HEK293T (cell line): Measurements from ENCODE around the gene NET1.

Experiments used
- ARNT ChIP-seq: fragments of 450-650 bp; IDR thresholded peaks from 2 replicates; pipeline ENCODE4 v1.6.1; 2017; ENCODE audit warnings: mild to moderate bottlenecking
- BHLHE40 ChIP-seq: fragments of 450-650 bp; IDR thresholded peaks from 2 replicates; pipeline ENCODE4 v1.6.1; 2016; ENCODE audit warnings: mild to moderate bottlenecking, moderate library complexity, borderline replicate concordance
- FOXK2 ChIP-seq: fragments of 450-650 bp; IDR thresholded peaks from 2 replicates; pipeline ENCODE4 v1.6.1; 2016; ENCODE audit warnings: mild to moderate bottlenecking
- NFRKB ChIP-seq: fragments of 450-650 bp; IDR thresholded peaks from 2 replicates; pipeline ENCODE4 v1.6.1; 2016; ENCODE audit warnings: mild to moderate bottlenecking, moderate library complexity
- SP1 ChIP-seq: fragments of 450-650 bp; IDR thresholded peaks from 2 replicates; pipeline ENCODE4 v1.6.1; 2017
- SUZ12 ChIP-seq: fragments of 450-650 bp; IDR thresholded peaks from 2 replicates; pipeline ENCODE4 v1.6.1; 2016; ENCODE audit warnings: mild to moderate bottlenecking
- TARDBP ChIP-seq: fragments of 450-650 bp; IDR thresholded peaks from 2 replicates; pipeline ENCODE4 v1.6.1; 2016
- ZNF384 ChIP-seq: fragments of 450-650 bp; IDR thresholded peaks from 2 replicates; pipeline ENCODE4 v1.6.1; 2016

- TF ChIP-seq TARDBP (no peak), ZNF384 (no peak), SP1 (no peak), BHLHE40 (no peak), NFRKB (no peak), FOXK2 (no peak), ARNT (no peak), SUZ12 (no peak)
Observed at GRCh38 chr10:5385224-5385623, 27.1 kb upstream of the NET1 start.
